Measurements from ENCODE around the gene DTWD2.
"Not testable (repeated sequence)": the region's sequence is repeated elsewhere in the genome, so short reads cannot be mapped to it uniquely, and the experiment has no call there.

DTWD2 gene

GRCh38 chr5:118996098-118996497, 7.8 kb upstream of the DTWD2 start:
- no peak for DNase-seq (ENCODE audit: low read depth, low spot score)

- no peak for DNase-seq (ENCODE audit: low read depth, low spot score)
Observed at GRCh38 chr5:118994595-118994994, 6.2 kb upstream of the DTWD2 start.

GRCh38 chr5:118993118-118993517, 4.8 kb upstream of the DTWD2 start:
- DNase-seq (ENCODE audit: low read depth, low spot score), result not testable (repeated sequence)

GRCh38 chr5:118992055-118992454, 3.7 kb upstream of the DTWD2 start:
- DNase-seq (ENCODE audit: low read depth, low spot score), result not testable (repeated sequence)

DNA sequence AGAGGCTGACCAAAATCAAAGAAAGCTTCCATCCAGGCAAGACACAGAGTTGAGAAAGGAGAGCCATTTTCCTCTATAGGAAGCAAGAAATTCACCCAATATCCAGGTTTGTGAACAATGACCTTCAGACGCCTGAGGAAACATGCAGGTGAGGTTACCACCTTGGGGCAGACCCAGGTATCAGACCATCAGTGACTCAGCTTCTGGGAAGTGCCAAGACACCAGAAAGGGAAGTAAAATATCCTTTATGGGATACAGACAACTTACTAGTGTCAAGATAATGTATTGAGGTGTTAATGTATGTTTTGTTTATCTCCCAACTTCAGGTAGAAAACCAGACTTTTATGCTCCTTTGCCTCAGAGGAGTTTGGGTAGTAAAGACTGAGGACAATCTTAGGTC, 2.2 kb upstream of the DTWD2 start:
- DNase-seq (ENCODE audit: low read depth, low spot score), result no peak

- DNase-seq (ENCODE audit: low read depth, low spot score), result no peak
Observed at GRCh38 chr5:118989816-118990215, 1.5 kb upstream of the DTWD2 start.

- DNase-seq (ENCODE audit: low read depth, low spot score), result no peak
Observed at GRCh38 chr5:118988866-118989180, 476 bp upstream of the DTWD2 start.

GRCh38 chr5:118984602-118985001, 3.7 kb downstream of the DTWD2 start:
- DNase-seq (ENCODE audit: low read depth, low spot score), result no peak

GRCh38 chr5:118981783-118982182, 6.6 kb downstream of the DTWD2 start:
- no peak for DNase-seq (ENCODE audit: low read depth, low spot score)

DNA sequence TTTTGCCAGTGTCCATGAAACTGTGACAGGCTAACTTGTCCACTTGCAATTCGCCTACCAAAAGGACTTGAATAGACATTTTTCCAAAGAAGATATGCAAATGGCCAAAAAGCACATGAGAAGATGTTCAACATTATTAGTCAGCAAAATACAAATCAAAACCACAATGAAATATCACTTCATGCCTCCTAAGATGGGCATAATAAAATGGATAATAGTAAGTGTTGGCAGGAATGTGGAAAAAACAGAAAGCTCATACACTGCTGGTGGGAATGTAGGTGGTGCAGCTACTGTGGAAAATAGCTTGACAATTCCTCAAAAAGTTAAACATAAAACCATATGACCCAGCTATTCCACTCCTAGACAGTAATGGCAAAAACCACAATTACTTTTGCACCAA, 7.9 kb downstream of the DTWD2 start:
- DNase-seq (ENCODE audit: low read depth, low spot score), result no peak

DNA sequence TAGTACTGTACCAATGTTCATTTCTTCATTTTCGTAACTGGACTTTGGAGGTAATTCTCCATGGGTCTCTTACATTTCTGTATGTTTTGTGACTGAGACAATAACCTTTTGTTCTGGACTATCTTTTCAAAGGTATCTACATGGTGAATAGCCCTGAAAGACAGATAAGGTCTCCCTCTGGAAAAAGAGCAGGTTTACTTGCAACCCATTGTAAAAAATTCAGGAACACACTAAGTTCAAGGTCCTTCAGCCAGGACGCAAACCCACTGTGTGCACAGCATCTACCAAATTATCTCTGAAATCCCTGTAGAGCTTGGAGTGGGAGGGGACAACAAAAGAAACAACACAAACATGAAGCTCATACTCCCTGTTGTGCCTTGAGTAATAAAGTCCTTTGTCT, 8.3 kb downstream of the DTWD2 start:
- DNase-seq (ENCODE audit: low read depth, low spot score), result no peak

DNA sequence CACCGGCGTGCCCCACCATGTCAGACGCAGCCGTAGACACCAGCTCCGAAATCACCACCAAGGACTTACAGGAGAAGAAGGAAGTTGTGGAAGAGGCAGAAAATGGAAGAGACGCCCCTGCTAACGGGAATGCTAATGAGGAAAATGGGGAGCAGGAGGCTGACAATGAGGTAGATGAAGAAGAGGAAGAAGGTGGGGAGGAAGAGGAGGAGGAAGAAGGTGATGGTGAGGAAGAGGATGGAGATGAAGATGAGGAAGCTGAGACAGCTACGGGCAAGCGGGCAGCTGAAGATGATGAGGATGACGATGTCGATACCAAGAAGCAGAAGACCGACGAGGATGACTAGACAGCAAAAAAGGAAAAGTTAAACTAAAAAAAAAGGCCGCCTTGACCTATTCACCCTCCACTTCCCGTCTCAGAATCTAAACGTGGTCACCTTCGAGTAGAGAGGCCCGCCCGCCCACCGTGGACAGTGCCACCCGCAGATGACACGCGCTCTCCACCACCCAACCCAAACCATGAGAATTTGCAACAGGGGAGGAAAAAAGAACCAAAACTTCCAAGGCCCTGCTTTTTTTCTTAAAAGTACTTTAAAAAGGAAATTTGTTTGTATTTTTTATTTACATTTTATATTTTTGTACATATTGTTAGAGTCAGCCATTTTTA, 14.4 kb downstream of the DTWD2 start:
- not testable (repeated sequence) for DNase-seq (ENCODE audit: low read depth, low spot score)

DNA sequence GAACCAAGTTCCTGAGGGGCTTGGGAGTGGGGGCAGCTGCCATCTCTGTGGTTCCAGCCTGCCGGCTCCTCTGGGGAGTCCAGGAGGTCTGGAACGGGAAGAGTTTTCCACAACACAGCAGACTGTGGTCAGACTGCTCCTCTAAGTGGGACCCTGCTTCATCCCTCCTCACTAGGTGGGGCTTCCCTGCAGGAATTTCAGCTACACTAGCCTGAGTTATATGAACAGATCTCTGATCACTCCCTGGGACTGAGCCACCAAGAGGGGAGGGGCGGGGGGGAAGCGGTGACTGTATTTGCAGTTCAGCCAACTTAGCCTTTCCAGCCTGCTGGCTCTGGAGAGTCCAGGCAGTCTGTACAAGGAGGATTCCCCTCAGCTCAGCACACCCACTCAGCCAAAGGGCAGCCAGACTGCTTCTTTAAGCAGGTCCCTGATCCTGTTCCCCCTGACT, 19.4 kb downstream of the DTWD2 start:
- DNase-seq (ENCODE audit: low read depth, low spot score), result no peak

GRCh38 chr5:118968406-118968911, 19.9 kb downstream of the DTWD2 start:
- no peak for DNase-seq (ENCODE audit: low read depth, low spot score)

GRCh38 chr5:118967059-118967508, 21.3 kb downstream of the DTWD2 start:
- no peak for DNase-seq (ENCODE audit: low read depth, low spot score)

GRCh38 chr5:118965890-118966289, 22.5 kb downstream of the DTWD2 start:
- DNase-seq (ENCODE audit: low read depth, low spot score), result no peak

- DNase-seq (ENCODE audit: low read depth, low spot score), result not testable (repeated sequence)
Observed at GRCh38 chr5:118964970-118965369, 23.4 kb downstream of the DTWD2 start.

GRCh38 chr5:118964388-118964787, 24.0 kb downstream of the DTWD2 start:
- DNase-seq (ENCODE audit: low read depth, low spot score), result not testable (repeated sequence)

GRCh38 chr5:118963169-118963568, 25.2 kb downstream of the DTWD2 start:
- DNase-seq (ENCODE audit: low read depth, low spot score), result no peak

- no peak for DNase-seq (ENCODE audit: low read depth, low spot score)
Observed at GRCh38 chr5:118960557-118960956, 27.8 kb downstream of the DTWD2 start.

DNA sequence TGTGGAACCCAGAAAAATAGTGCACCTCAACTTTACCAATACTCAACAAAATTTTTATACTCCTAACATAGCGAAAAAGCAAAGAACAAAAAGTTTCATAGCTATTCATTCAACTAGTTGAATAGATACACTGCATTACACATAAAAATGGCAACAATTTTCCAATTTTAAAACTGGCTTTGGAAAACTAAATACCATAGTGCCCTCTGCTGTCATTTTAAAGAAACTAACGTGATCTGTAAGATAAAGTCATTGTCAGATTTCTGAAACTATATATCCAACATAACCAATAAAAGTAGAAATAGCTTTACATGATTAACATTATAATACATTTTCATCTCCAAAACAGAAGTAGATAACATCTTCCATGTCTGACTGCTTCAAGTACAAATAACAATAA, 31.6 kb downstream of the DTWD2 start:
- DNase-seq (ENCODE audit: low read depth, low spot score), result no peak

GRCh38 chr5:118953652-118954005, 34.7 kb downstream of the DTWD2 start:
- no peak for DNase-seq (ENCODE audit: low read depth, low spot score)

GRCh38 chr5:118952992-118953651, 35.2 kb downstream of the DTWD2 start:
- no peak for DNase-seq (ENCODE audit: low read depth, low spot score)

All from brain pericyte (primary cell).